Caco-2 (cell line): ENCODE results near the gene RBM42. TPM values are rescaled to one million over a fixed set of nuclear protein-coding genes. Genes with fewer than 3 reads are reported as not detected.

Source experiments
- BruUV-seq: library from RNA; stranded (reverse); fragments of 400-500 nt; replicated peaks from 2 replicates; lab custom pipeline; 2021; lab: Mats Ljungman, UMichigan
- CTCF ChIA-PET: fragments of 300-600 bp; sonication (Branson Sonifier 250); formaldehyde crosslinking; loops from one replicate; lab custom pipeline; 2022; ENCODE audit warnings: antibody characterized with exemption; lab: Charles Lee
- POLR2A ChIA-PET: fragments of 300-600 bp; sonication (Branson Sonifier 250); formaldehyde crosslinking; loops from one replicate; lab custom pipeline; 2022; ENCODE audit warnings: antibody characterized with exemption; lab: Charles Lee
- DNase-seq, 2 experiments: peaks; one replicate each; pipeline versions ENCODE4 v3.0.0 to v3.0.0-alpha.2; 2020 to 2022
- H3K27me3 ChIP-seq: replicated peaks from 2 replicates; pipeline ENCODE4 v1.6.0; 2011; ENCODE audit warnings: low read length; ENCODE audit not compliant: control insufficient read depth, insufficient read depth
- H3K36me3 ChIP-seq: 2 replicates; pipeline ENCODE4 v1.5.1; 2011; ENCODE audit warnings: low read length; ENCODE audit not compliant: control insufficient read depth, insufficient read depth
- H3K4me1 ChIP-seq: fragments of 250-450 bp; sonication (Bioruptor Pico); 2 replicates; pipeline ENCODE4 v1.5.1; 2020; ENCODE audit warnings: mild to moderate bottlenecking
- H3K4me3 ChIP-seq: 2 replicates; pipeline ENCODE4 v1.5.1; 2011; ENCODE audit warnings: low read depth, mild to moderate bottlenecking, control low read depth, low read length
- H3K9me3 ChIP-seq: fragments of 250-450 bp; sonication (Bioruptor Pico); 2 replicates; pipeline ENCODE4 v1.5.1; 2020; ENCODE audit warnings: mild to moderate bottlenecking, moderate library complexity
- H3K27ac Mint-ChIP-seq: one replicate; pipeline ENCODE4 v1.8.0; 2022; ENCODE audit warnings: mixed read lengths; ENCODE audit not compliant: unreplicated experiment
- H3K27me3 Mint-ChIP-seq: one replicate; pipeline ENCODE4 v1.8.0; 2022; ENCODE audit warnings: mixed read lengths; ENCODE audit not compliant: insufficient read depth, unreplicated experiment
- H3K36me3 Mint-ChIP-seq: one replicate; pipeline ENCODE4 v1.8.0; 2022; ENCODE audit warnings: mild to moderate bottlenecking, mixed read lengths; ENCODE audit not compliant: insufficient read depth, unreplicated experiment
- H3K4me1 Mint-ChIP-seq: one replicate; pipeline ENCODE4 v1.8.0; 2022; ENCODE audit warnings: low read depth, mixed read lengths; ENCODE audit not compliant: unreplicated experiment
- H3K4me3 Mint-ChIP-seq: one replicate; pipeline ENCODE4 v1.8.0; 2022; ENCODE audit warnings: mild to moderate bottlenecking, moderate library complexity, mixed read lengths; ENCODE audit not compliant: unreplicated experiment
- H3K9me3 Mint-ChIP-seq: one replicate; pipeline ENCODE4 v1.8.0; 2022; ENCODE audit warnings: mixed read lengths; ENCODE audit not compliant: unreplicated experiment
- intact Hi-C: fragments of 100-400 bp; cut with micrococcal nuclease; formaldehyde crosslinking; loops from one replicate; pipeline ENCODE4 v1.10.0; 2022; ENCODE audit not compliant: unreplicated experiment
- total RNA-seq: library from RNA; stranded (reverse); gene quantifications from 2 replicates; pipeline ENCODE4 v1.2.3, GENCODE V29; 2022
- TF ChIP-seq, protein P1 (sequence below), 2 experiments: fragments of 200-600 bp in 1 of 2; IDR thresholded peaks; 1 replicate in 1 of 2; 2 replicates in 1 of 2; pipeline versions ENCODE4 v1.5.1 to v1.8.0; 2011 to 2022; ENCODE audit warnings: antibody characterized with exemption in 1 of 2, control low read depth in 1 of 2, inconsistent platforms in 1 of 2, low read depth in 1 of 2, low read length in 1 of 2, mild to moderate bottlenecking in 1 of 2, moderate library complexity in 1 of 2; ENCODE audit not compliant: insufficient read depth in 1 of 2, severe bottlenecking in 1 of 2, unreplicated experiment in 1 of 2

The RBM42 gene
- total RNA-seq, 1 experiment from 2014 or later: 165 TPM

DNA sequence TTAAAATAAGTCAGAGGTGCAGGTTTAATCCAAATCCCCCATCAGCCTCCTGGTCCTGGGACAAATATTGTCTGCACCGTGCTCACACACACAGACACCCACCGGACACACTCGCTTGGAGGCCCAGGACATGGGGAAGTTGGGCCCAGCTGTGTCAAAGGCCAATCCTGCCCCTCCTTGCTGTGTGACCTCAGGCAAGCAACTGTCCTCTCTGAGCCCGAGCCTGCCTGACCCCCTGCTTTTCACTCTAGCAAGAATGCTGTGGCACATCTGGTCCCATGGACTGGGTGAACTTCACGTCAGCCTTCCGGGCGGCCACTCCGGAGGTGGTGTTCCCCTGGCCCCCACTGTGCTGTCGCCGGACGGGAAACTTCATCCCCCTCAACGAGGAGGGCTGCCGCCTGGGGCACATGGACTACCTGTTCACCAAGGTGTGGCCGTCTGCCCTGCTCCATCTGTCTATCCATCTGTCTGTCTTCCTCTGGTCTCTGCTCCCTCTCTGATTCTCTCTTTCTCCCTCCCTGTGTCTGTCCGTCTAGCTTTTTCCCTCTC, 46.8 kb downstream of the RBM42 start:
- DNase-seq: no peak
- no peaks in the 10 kb centered on the region for H3K27me3 ChIP-seq
- Mint-ChIP-seq H3K27me3 (peaks cover 8% of the 10 kb centered on the region), H3K9me3 (no peaks in the 10 kb centered on the region), H3K4me1 (peaks cover 23% of the 10 kb centered on the region), H3K27ac (no peak overlapping the region), H3K4me3 (peak overlapping the region; percentile 13), H3K36me3 (no peaks in the 10 kb centered on the region)
- TF ChIP-seq, protein P1, sequence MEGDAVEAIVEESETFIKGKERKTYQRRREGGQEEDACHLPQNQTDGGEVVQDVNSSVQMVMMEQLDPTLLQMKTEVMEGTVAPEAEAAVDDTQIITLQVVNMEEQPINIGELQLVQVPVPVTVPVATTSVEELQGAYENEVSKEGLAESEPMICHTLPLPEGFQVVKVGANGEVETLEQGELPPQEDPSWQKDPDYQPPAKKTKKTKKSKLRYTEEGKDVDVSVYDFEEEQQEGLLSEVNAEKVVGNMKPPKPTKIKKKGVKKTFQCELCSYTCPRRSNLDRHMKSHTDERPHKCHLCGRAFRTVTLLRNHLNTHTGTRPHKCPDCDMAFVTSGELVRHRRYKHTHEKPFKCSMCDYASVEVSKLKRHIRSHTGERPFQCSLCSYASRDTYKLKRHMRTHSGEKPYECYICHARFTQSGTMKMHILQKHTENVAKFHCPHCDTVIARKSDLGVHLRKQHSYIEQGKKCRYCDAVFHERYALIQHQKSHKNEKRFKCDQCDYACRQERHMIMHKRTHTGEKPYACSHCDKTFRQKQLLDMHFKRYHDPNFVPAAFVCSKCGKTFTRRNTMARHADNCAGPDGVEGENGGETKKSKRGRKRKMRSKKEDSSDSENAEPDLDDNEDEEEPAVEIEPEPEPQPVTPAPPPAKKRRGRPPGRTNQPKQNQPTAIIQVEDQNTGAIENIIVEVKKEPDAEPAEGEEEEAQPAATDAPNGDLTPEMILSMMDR (IDR thresholded peaks at IDR 0.05; ENCODE audit: insufficient read depth in 1 of 2, low read depth in 1 of 2, low read length in 1 of 2, severe bottlenecking in 1 of 2, unreplicated experiment in 1 of 2): no peak
- ChIA-PET CTCF (no interaction called here), POLR2A (interaction anchor here (0.6 kb wide), 1 partner anchor 8 kb away, joined by 4 read pairs; no protein-coding TSS in a partner anchor)
- no peaks in the 10 kb centered on the region for H3K36me3 ChIP-seq
- no peak overlapping the region for H3K4me3 ChIP-seq
- no peaks in the 10 kb centered on the region for H3K9me3 ChIP-seq
- BruUV-seq: no TSS peak
- intact Hi-C loops: no loop called here
- peaks cover 7% of the 10 kb centered on the region; the same call in 1 of the 2 replicates for H3K4me1 ChIP-seq

Other genes starting within 250 kb of the RBM42 start
- not detected in 2 replicates for gene FFAR2, start 180.8 kb upstream of the RBM42 start, total RNA-seq
- gene KRTDAP, start 138.6 kb upstream of the RBM42 start, total RNA-seq: not detected in 2 replicates
- 341 and 354 TPM in 2 replicates for gene DMKN, start 115.4 kb upstream of the RBM42 start, total RNA-seq
- not detected in 2 replicates for gene SBSN, start 100.7 kb upstream of the RBM42 start, total RNA-seq
- gene GAPDHS, start 95.6 kb upstream of the RBM42 start, total RNA-seq: not detected in 2 replicates
- gene TMEM147, start 83.4 kb upstream of the RBM42 start, total RNA-seq: 126 and 140 TPM in 2 replicates
- not detected in 2 replicates for gene ATP4A, start 65.4 kb upstream of the RBM42 start, total RNA-seq
- gene PMIS2, start 42.9 kb upstream of the RBM42 start, total RNA-seq: not detected in 2 replicates
- gene HAUS5, start 16.3 kb upstream of the RBM42 start, total RNA-seq: 26.4 and 27.9 TPM in 2 replicates
- 0.77 and 1.3 TPM in 2 replicates for gene ETV2, start 12.7 kb downstream of the RBM42 start, total RNA-seq
- 551 and 639 TPM in 2 replicates for gene COX6B1, start 19.3 kb downstream of the RBM42 start, total RNA-seq
- gene UPK1A, start 37.5 kb downstream of the RBM42 start, total RNA-seq: not detected in 2 replicates
- not detected in 2 replicates for gene ZBTB32, start 75.5 kb downstream of the RBM42 start, total RNA-seq
- gene KMT2B, start 89.0 kb downstream of the RBM42 start, total RNA-seq: 54.2 and 62.6 TPM in 2 replicates
- gene IGFLR1, start 113.4 kb downstream of the RBM42 start, total RNA-seq: 10.1 and 11.3 TPM in 2 replicates
- gene U2AF1L4, start 116.4 kb downstream of the RBM42 start, total RNA-seq: 21.3 and 24.6 TPM in 2 replicates
- gene PSENEN, start 116.6 kb downstream of the RBM42 start, total RNA-seq: 70.2 and 70.5 TPM in 2 replicates
- 8.1 and 10.2 TPM in 2 replicates for gene LIN37, start 119.5 kb downstream of the RBM42 start, total RNA-seq
- 0.48 and 0.81 TPM in 2 replicates for gene HSPB6, start 128.0 kb downstream of the RBM42 start, total RNA-seq
- gene PROSER3, start 129.1 kb downstream of the RBM42 start, total RNA-seq: 34.6 and 37.0 TPM in 2 replicates
- gene ARHGAP33, start 146.5 kb downstream of the RBM42 start, total RNA-seq: 17.8 and 18.3 TPM in 2 replicates
- gene PRODH2, start 183.8 kb downstream of the RBM42 start, total RNA-seq: 0.28 TPM in 1 of 2 replicates, not detected in the other
- gene NPHS1, start 223.5 kb downstream of the RBM42 start, total RNA-seq: not detected in 2 replicates
- 0.14 TPM in 1 of 2 replicates, not detected in the other for gene KIRREL2, start 227.9 kb downstream of the RBM42 start, total RNA-seq
- 4.6 and 6.5 TPM in 2 replicates for gene APLP1, start 239.5 kb downstream of the RBM42 start, total RNA-seq